GM12878 (cell line): ENCODE measurements around the gene SAPCD2. TPM values are rescaled to one million over a fixed set of nuclear protein-coding genes. Genes with fewer than 3 reads are reported as not detected.

Source experiments
- ATAC-seq: fragments of 200-7000 bp; cut with Tn5 transposase; 3 replicates; pipeline ENCODE4 v1.9.1; 2020; ENCODE audit warnings: mild to moderate bottlenecking, moderate library complexity
- BruUV-seq: library from RNA; stranded (reverse); fragments of 400-500 nt; replicated peaks from 2 replicates; lab custom pipeline; 2021; lab: Mats Ljungman, UMichigan
- CTCF ChIA-PET: fragments of 300-600 bp; sonication (Branson Sonifier 250); formaldehyde crosslinking; extraction: SDS; loops from one replicate; lab custom pipeline; 2021; ENCODE audit warnings: inconsistent platforms; lab: Yijun Ruan, JAX
- POLR2A ChIA-PET: fragments of 350-600 bp; formaldehyde crosslinking; extraction: SDS; loops from one replicate; lab custom pipeline; 2021; ENCODE audit warnings: inconsistent platforms; lab: Charles Lee
- RAD21 ChIA-PET: fragments of 300-600 bp; sonication (Branson Sonifier 250); formaldehyde crosslinking; loops from one replicate; lab custom pipeline; 2023; ENCODE audit warnings: antibody characterized with exemption; ENCODE audit not compliant: unreplicated experiment; lab: Charles Lee
- SMC1A ChIA-PET: fragments of 300-600 bp; sonication (Branson Sonifier 250); formaldehyde crosslinking; loops from one replicate; lab custom pipeline; 2023; ENCODE audit not compliant: unreplicated experiment, uncharacterized antibody; lab: Charles Lee
- DNase-seq: peaks from one replicate; pipeline ENCODE4 v3.0.0-alpha.2; 2011; ENCODE audit warnings: low read depth, low spot score
- FAIRE-seq: peaks from 3 replicates; lab custom pipeline; 2011; peaks lifted over from hg19 to GRCh38; lab: Jason Lieb, UNC
- H2AFZ ChIP-seq: 2 replicates; pipeline ENCODE4 v1.6.0; 2011; ENCODE audit warnings: low read depth, low read length, control low read depth; ENCODE audit not compliant: control insufficient read depth
- H3K27ac ChIP-seq: 2 replicates; pipeline ENCODE4 v1.5.1; 2011; ENCODE audit warnings: control low read depth; ENCODE audit not compliant: control insufficient read depth, insufficient read depth
- H3K27me3 ChIP-seq, 2 experiments: replicated peaks in 1 of 2; 2 replicates each; pipeline versions ENCODE4 v1.6.0 to v1.6.1; 2011; ENCODE audit warnings: low read length in 1 of 2; ENCODE audit not compliant: control insufficient read depth in 2 of 2, insufficient read depth in 2 of 2
- H3K36me3 ChIP-seq, 2 experiments: 2 replicates each; pipeline ENCODE4 v1.5.1; 2011; ENCODE audit warnings: low read length in 1 of 2; ENCODE audit not compliant: control insufficient read depth in 2 of 2, insufficient read depth in 2 of 2
- H3K4me1 ChIP-seq: 2 replicates; pipeline ENCODE4 v1.6.1; 2011; ENCODE audit warnings: mild to moderate bottlenecking, low read length, moderate library complexity, mixed read lengths; ENCODE audit not compliant: control insufficient read depth, insufficient read depth
- H3K4me2 ChIP-seq: 2 replicates; pipeline ENCODE4 v1.6.0; 2011; ENCODE audit warnings: control low read depth; ENCODE audit not compliant: control insufficient read depth, insufficient read depth
- H3K4me3 ChIP-seq: fragments of 200-600 bp; sonication (generic); 2 replicates; pipeline ENCODE4 v1.5.1; 2016
- H3K79me2 ChIP-seq: 2 replicates; pipeline ENCODE4 v1.6.0; 2011; ENCODE audit warnings: low read length; ENCODE audit not compliant: control insufficient read depth, insufficient read depth
- H3K9ac ChIP-seq: 2 replicates; pipeline ENCODE4 v1.8.0; 2011; ENCODE audit warnings: low read length, control low read depth, mixed read lengths; ENCODE audit not compliant: control insufficient read depth, insufficient read depth
- H3K9me3 ChIP-seq: replicated peaks from 3 replicates; pipeline ENCODE4 v1.5.1; 2011; ENCODE audit warnings: mild to moderate bottlenecking, low read length; ENCODE audit not compliant: control insufficient read depth, insufficient read depth
- H4K20me1 ChIP-seq: 2 replicates; pipeline ENCODE4 v1.6.0; 2011; ENCODE audit not compliant: control insufficient read depth, insufficient read depth
- POLR2AphosphoS5 ChIP-seq: IDR thresholded peaks from 2 replicates; pipeline ENCODE4 v1.6.1; 2011; ENCODE audit warnings: mild to moderate bottlenecking, low read length, inconsistent platforms
- SMARCA5 ChIP-seq: fragments of 450-650 bp; IDR thresholded peaks from 2 replicates; pipeline ENCODE4 v1.6.1; 2017; ENCODE audit warnings: mild to moderate bottlenecking
- SREBF1 ChIP-seq: IDR thresholded peaks from 2 replicates; pipeline ENCODE4 v1.6.1; 2012; ENCODE audit warnings: mild to moderate bottlenecking, low read length
- ZNF217 ChIP-seq: fragments of 450-650 bp; IDR thresholded peaks from 2 replicates; pipeline ENCODE4 v1.6.1; 2017; ENCODE audit warnings: antibody characterized with exemption, mild to moderate bottlenecking
- WGBS: methylation state at CpG from one replicate; pipeline ENCODE4 v1.1.6; 2016; ENCODE audit warnings: low lambda C conversion rate; ENCODE audit not compliant: insufficient replicate concordance, insufficient coverage; ENCODE audit errors: missing lambda C conversion rate; 5-methylcytosine and 5-hydroxymethylcytosine counted together
- in situ Hi-C: fragments of 300-500 bp; cut with MboI; formaldehyde crosslinking; loops from 9 replicates; pipeline ENCODE4 v1.14.3; 2018; ENCODE audit warnings: mixed read lengths
- intact Hi-C: fragments of 100-400 bp; cut with micrococcal nuclease; formaldehyde crosslinking; loops from one replicate; pipeline ENCODE4 v1.14.2; 2022; ENCODE audit not compliant: unreplicated experiment
- polyA plus RNA-seq, 11 experiments: library from polyadenylated mRNA; depleted of rRNA in 4 of 11; unstranded in 6 of 11; stranded (reverse) in 5 of 11; fragments of >200 nt; fragmentation: Nextera tagmentation in 4 of 11; fragmentation: Illumina TruSeq in 1 of 11; extraction: Ambion mirVana in 4 of 11; extraction: Trizol in 1 of 11; gene quantifications; 1 replicate in 1 of 11; 2 replicates in 10 of 11; pipeline versions ENCODE4 v1.2.1 to v1.2.3, GENCODE V29; 2011 to 2016; ENCODE audit warnings: inconsistent platforms in 2 of 11, missing spikeins in 2 of 11, low read depth in 1 of 11
- total RNA-seq, 4 experiments: library from RNA; depleted of rRNA in 3 of 4; stranded (reverse); fragments of >200 nt in 3 of 4; fragmentation: Illumina TruSeq in 1 of 4; extraction: Trizol in 1 of 4; gene quantifications; 2 replicates each; pipeline versions ENCODE4 v1.2.1 to v1.2.3, GENCODE V29; 2013 to 2021
- TF ChIP-seq, protein P1 (sequence below): fragments of 450-650 bp; conservative IDR thresholded peaks from 2 replicates; pipeline ENCODE4 v1.6.1; 2017; ENCODE audit warnings: mild to moderate bottlenecking, moderate library complexity
- TF ChIP-seq, protein P2 (sequence below): fragments of 450-650 bp; IDR thresholded peaks from 2 replicates; pipeline ENCODE4 v1.6.1; 2014; ENCODE audit warnings: mild to moderate bottlenecking
- TF ChIP-seq, protein P3 (sequence below): fragments of 450-650 bp; IDR thresholded peaks from 2 replicates; pipeline ENCODE4 v1.6.1; 2016; ENCODE audit warnings: mild to moderate bottlenecking

Gene SAPCD2
- total and polyA plus RNA-seq, 10 of the 15 experiments (the other 5 are each of a cell fraction or from before 2014, with no cell fraction given) = 1.6 to 35.2 (median 7.2) TPM

GRCh38 chr9:137109250-137110146 is 39.1 kb upstream of the SAPCD2 start (continued):
- TF ChIP-seq, protein P1, sequence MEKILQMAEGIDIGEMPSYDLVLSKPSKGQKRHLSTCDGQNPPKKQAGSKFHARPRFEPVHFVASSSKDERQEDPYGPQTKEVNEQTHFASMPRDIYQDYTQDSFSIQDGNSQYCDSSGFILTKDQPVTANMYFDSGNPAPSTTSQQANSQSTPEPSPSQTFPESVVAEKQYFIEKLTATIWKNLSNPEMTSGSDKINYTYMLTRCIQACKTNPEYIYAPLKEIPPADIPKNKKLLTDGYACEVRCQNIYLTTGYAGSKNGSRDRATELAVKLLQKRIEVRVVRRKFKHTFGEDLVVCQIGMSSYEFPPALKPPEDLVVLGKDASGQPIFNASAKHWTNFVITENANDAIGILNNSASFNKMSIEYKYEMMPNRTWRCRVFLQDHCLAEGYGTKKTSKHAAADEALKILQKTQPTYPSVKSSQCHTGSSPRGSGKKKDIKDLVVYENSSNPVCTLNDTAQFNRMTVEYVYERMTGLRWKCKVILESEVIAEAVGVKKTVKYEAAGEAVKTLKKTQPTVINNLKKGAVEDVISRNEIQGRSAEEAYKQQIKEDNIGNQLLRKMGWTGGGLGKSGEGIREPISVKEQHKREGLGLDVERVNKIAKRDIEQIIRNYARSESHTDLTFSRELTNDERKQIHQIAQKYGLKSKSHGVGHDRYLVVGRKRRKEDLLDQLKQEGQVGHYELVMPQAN = no peak
- TF ChIP-seq POLR2AphosphoS5 = peak; percentile 31; the same call in 1 of the 2 replicates
- TF ChIP-seq, protein P2, sequence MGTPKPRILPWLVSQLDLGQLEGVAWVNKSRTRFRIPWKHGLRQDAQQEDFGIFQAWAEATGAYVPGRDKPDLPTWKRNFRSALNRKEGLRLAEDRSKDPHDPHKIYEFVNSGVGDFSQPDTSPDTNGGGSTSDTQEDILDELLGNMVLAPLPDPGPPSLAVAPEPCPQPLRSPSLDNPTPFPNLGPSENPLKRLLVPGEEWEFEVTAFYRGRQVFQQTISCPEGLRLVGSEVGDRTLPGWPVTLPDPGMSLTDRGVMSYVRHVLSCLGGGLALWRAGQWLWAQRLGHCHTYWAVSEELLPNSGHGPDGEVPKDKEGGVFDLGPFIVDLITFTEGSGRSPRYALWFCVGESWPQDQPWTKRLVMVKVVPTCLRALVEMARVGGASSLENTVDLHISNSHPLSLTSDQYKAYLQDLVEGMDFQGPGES = no peak
- TF ChIP-seq, all 136 proteins: peak for 2

- no peak overlapping the region for H3K4me2 ChIP-seq
- ChIA-PET POLR2A (interaction anchor here (1.1 kb wide), 1 partner anchor 13 kb away, joined by 4 read pairs; no protein-coding TSS in a partner anchor), SMC1A (interaction anchor here (0.8 kb wide), 1 partner anchor 79 kb away, joined by 3 read pairs; no protein-coding TSS in a partner anchor), CTCF (interaction anchor here (1.1 kb wide), 1 partner anchor 40 kb away, joined by 3 read pairs; no protein-coding TSS in a partner anchor), RAD21 (no interaction called here)
- in situ Hi-C loops = no loop called here
- H3K9me3 ChIP-seq = no peaks in the 10 kb centered on the region
- no peaks in the 10 kb centered on the region for H3K4me1 ChIP-seq
- H3K79me2 ChIP-seq = peaks cover 2% of the 10 kb centered on the region
- TF ChIP-seq SMARCA5 = no peak
- TF ChIP-seq POLR2AphosphoS5 = 0 out of 2 replicates have a peak, but pooled peaks have one; percentile 14
- no peak for TF ChIP-seq SREBF1
- no peak for TF ChIP-seq ZNF217
- TF ChIP-seq, protein P3, sequence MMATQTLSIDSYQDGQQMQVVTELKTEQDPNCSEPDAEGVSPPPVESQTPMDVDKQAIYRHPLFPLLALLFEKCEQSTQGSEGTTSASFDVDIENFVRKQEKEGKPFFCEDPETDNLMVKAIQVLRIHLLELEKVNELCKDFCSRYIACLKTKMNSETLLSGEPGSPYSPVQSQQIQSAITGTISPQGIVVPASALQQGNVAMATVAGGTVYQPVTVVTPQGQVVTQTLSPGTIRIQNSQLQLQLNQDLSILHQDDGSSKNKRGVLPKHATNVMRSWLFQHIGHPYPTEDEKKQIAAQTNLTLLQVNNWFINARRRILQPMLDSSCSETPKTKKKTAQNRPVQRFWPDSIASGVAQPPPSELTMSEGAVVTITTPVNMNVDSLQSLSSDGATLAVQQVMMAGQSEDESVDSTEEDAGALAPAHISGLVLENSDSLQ = no peak
- H3K27ac ChIP-seq = no peak overlapping the region
- H3K27me3 ChIP-seq = no peaks in the 10 kb centered on the region
- peaks cover 7 to 55% of the 10 kb centered on the region in 2 experiments for H3K36me3 ChIP-seq
- no peak for ATAC-seq
- FAIRE-seq = no peak
- 87% methylated on average over 29 of the region's 29 CpGs for WGBS
- intact Hi-C loops = no loop called here
- BruUV-seq = no TSS peak
- no peak overlapping the region for H2AFZ ChIP-seq
- H3K9ac ChIP-seq = no peak overlapping the region
- no peak overlapping the region for H3K4me3 ChIP-seq
- no peak for DNase-seq
- H4K20me1 ChIP-seq = no peaks in the 10 kb centered on the region; the same call in 1 of the 2 replicates
Measured at GRCh38 chr9:137108608-137109249, 38.4 kb upstream of the SAPCD2 start.
